A549 (cell line): ENCODE results near the gene OR5A1. TPM values are rescaled to one million over a fixed set of nuclear protein-coding genes. Genes with fewer than 3 reads are reported as not detected.

Source experiments
- ATAC-seq, 2 experiments: fragments of 200-7000 bp in 1 of 2; fragments of >200 bp in 1 of 2; cut with Nextera tagmentation in 1 of 2; cut with Tn5 transposase in 1 of 2; 3 replicates each; pipeline versions ENCODE4 v1.8.0 to v1.9.1; 2018 to 2020; ENCODE audit warnings: mild to moderate bottlenecking in 1 of 2, moderate library complexity in 1 of 2
- CTCF ChIA-PET: fragments of 300-600 bp; sonication (Branson Sonifier 250); formaldehyde crosslinking; extraction: SDS; loops from one replicate; lab custom pipeline; 2021; ENCODE audit warnings: antibody characterized with exemption, inconsistent platforms; lab: Yijun Ruan, JAX
- POLR2A ChIA-PET: fragments of 350-600 bp; formaldehyde crosslinking; extraction: SDS; loops from one replicate; lab custom pipeline; 2021; ENCODE audit warnings: antibody characterized with exemption, inconsistent platforms; lab: Yijun Ruan, JAX
- DNase-seq, 2 experiments: peaks; one replicate each; pipeline versions ENCODE4 v3.0.0 to v3.0.0-alpha.2; 2011 to 2016; ENCODE audit warnings: low read depth in 1 of 2, low spot score in 1 of 2
- FAIRE-seq: peaks from 2 replicates; lab custom pipeline; 2011; peaks lifted over from hg19 to GRCh38; lab: Jason Lieb, UNC
- H3K27ac ChIP-seq, 2 experiments: fragments of >200 bp; sonication (Bioruptor Twin); formaldehyde crosslinking; 3 replicates each; pipeline ENCODE4 v1.5.1; 2016 to 2017
- H3K4me1 ChIP-seq: fragments of >200 bp; sonication (Bioruptor Twin); formaldehyde crosslinking; 3 replicates; pipeline ENCODE4 v1.6.1; 2016
- H3K4me2 ChIP-seq: fragments of >200 bp; sonication (Bioruptor Twin); formaldehyde crosslinking; 3 replicates; pipeline ENCODE4 v1.6.1; 2016
- H3K4me3 ChIP-seq: fragments of >200 bp; sonication (Bioruptor Twin); formaldehyde crosslinking; 3 replicates; pipeline ENCODE4 v1.5.1; 2016
- H3K9me3 ChIP-seq: fragments of >200 bp; sonication (Bioruptor Twin); formaldehyde crosslinking; 3 replicates; pipeline ENCODE4 v1.6.1; 2016
- CHD2 ChIP-seq: fragments of 150-350 bp; IDR thresholded peaks from 2 replicates; pipeline ENCODE4 v1.6.1; 2014; ENCODE audit warnings: low read length; ENCODE audit not compliant: partially characterized antibody
- CTCF ChIP-seq: fragments of >200 bp; sonication (Bioruptor Twin); formaldehyde crosslinking; IDR thresholded peaks from 3 replicates; pipeline ENCODE4 v1.5.1; 2016
- E2F6 ChIP-seq: IDR thresholded peaks from 2 replicates; pipeline ENCODE4 v1.6.1; 2012; ENCODE audit warnings: low read depth, borderline replicate concordance
- EHF ChIP-seq: fragments of 250-450 bp; sonication (Bioruptor Pico); IDR thresholded peaks from 2 replicates; pipeline ENCODE4 v1.5.0; 2020; ENCODE audit warnings: mild to moderate bottlenecking
- EHMT2 ChIP-seq: fragments of 200-600 bp; sonication (generic); IDR thresholded peaks from 2 replicates; pipeline ENCODE4 v1.6.1; 2016; ENCODE audit warnings: antibody characterized with exemption, low read depth, mild to moderate bottlenecking, moderate library complexity
- FOSL2 ChIP-seq, 2 experiments: fragments of 450-650 bp in 1 of 2; fragments of >200 bp in 1 of 2; sonication (Bioruptor Twin) in 1 of 2; formaldehyde crosslinking; IDR thresholded peaks; 2 replicates each; pipeline versions ENCODE4 v1.5.0 to v1.6.1; 2016 to 2020; ENCODE audit warnings: mild to moderate bottlenecking in 1 of 2, moderate library complexity in 1 of 2
- FOXS1 ChIP-seq: fragments of 250-450 bp; sonication (Bioruptor Pico); IDR thresholded peaks from 2 replicates; pipeline ENCODE4 v1.5.0; 2020; ENCODE audit warnings: mild to moderate bottlenecking, moderate library complexity
- GATA3 ChIP-seq: IDR thresholded peaks from 2 replicates; pipeline ENCODE4 v1.6.1; 2012; ENCODE audit warnings: borderline replicate concordance
- HDAC2 ChIP-seq: fragments of 200-600 bp; sonication (generic); IDR thresholded peaks from 2 replicates; pipeline ENCODE4 v1.6.1; 2016
- HES2 ChIP-seq: fragments of >200 bp; sonication (Bioruptor Twin); formaldehyde crosslinking; IDR thresholded peaks from 2 replicates; pipeline ENCODE4 v1.6.1; 2016
- HOXA7 ChIP-seq: fragments of 250-450 bp; sonication (Bioruptor Pico); IDR thresholded peaks from 2 replicates; pipeline ENCODE4 v1.5.0; 2020; ENCODE audit warnings: mild to moderate bottlenecking, moderate library complexity
- KDM1A ChIP-seq: fragments of 200-600 bp; sonication (generic); IDR thresholded peaks from 2 replicates; pipeline ENCODE4 v1.6.1; 2016; ENCODE audit warnings: low read depth, mild to moderate bottlenecking
- MAX ChIP-seq: IDR thresholded peaks from 2 replicates; pipeline ENCODE4 v1.6.1; 2012
- NFE2L2 ChIP-seq: fragments of 150-350 bp; conservative IDR thresholded peaks from 2 replicates; pipeline ENCODE4 v1.6.1; 2014; ENCODE audit warnings: low read length
- POLR2A ChIP-seq: IDR thresholded peaks from 2 replicates; pipeline ENCODE4 v1.6.1; 2012; ENCODE audit warnings: mild to moderate bottlenecking, low read length
- RAD21 ChIP-seq, 2 experiments: fragments of >200 bp in 1 of 2; sonication (Bioruptor Twin) in 1 of 2; formaldehyde crosslinking in 1 of 2; IDR thresholded peaks in 1 of 2; conservative IDR thresholded peaks in 1 of 2; 2 replicates in 1 of 2; 3 replicates in 1 of 2; pipeline ENCODE4 v1.6.1; 2012 to 2018; ENCODE audit warnings: inconsistent platforms in 1 of 2
- RCOR1 ChIP-seq: fragments of 150-350 bp; IDR thresholded peaks from 2 replicates; pipeline ENCODE4 v1.6.1; 2014; ENCODE audit warnings: antibody characterized with exemption, low read length, low read depth
- RNF2 ChIP-seq: fragments of 200-600 bp; sonication (generic); IDR thresholded peaks from 2 replicates; pipeline ENCODE4 v1.6.1; 2016; ENCODE audit warnings: low read depth, mild to moderate bottlenecking, antibody characterized with exemption, moderate library complexity, borderline replicate concordance
- SMC3 ChIP-seq: fragments of >200 bp; sonication (Bioruptor Twin); formaldehyde crosslinking; IDR thresholded peaks from 3 replicates; pipeline ENCODE4 v1.6.1; 2018; ENCODE audit warnings: inconsistent platforms
- TP53 ChIP-seq: fragments of 250-450 bp; sonication (Bioruptor Pico); IDR thresholded peaks from 2 replicates; pipeline ENCODE4 v1.5.0; 2021; ENCODE audit warnings: mild to moderate bottlenecking, moderate library complexity
- USF2 ChIP-seq: fragments of 450-650 bp; IDR thresholded peaks from 2 replicates; pipeline ENCODE4 v1.6.1; 2014; ENCODE audit warnings: antibody characterized with exemption
- ZNF302 ChIP-seq: fragments of 250-450 bp; sonication (Bioruptor Pico); IDR thresholded peaks from 2 replicates; pipeline ENCODE4 v1.9.0; 2021; ENCODE audit warnings: inconsistent platforms, mild to moderate bottlenecking, moderate library complexity
- WGBS: methylation state at CpG from one replicate; pipeline ENCODE4 v1.1.6; 2017; ENCODE audit errors: missing lambda C conversion rate; 5-methylcytosine and 5-hydroxymethylcytosine counted together
- polyA plus RNA-seq, 4 experiments: library from polyadenylated mRNA; depleted of rRNA in 3 of 4; stranded (reverse); fragments of >200 nt; fragmentation: RNase III in 1 of 4; extraction: RNeasy Plus Mini Kit Qiagen cat#74134 plus additional on column Dnase treatment in 1 of 4; gene quantifications; 2 replicates in 3 of 4; 3 replicates in 1 of 4; pipeline ENCODE4 v1.2.3, GENCODE V29; 2011 to 2017

OR5A1 gene
- polyA plus RNA-seq, 2 of the 4 experiments (the other 2 are of a cell fraction) = not detected

- FAIRE-seq (no peak), DNase-seq (no peak), ATAC-seq (no peak)
- ChIA-PET CTCF (interaction anchor here (0.7 to 2.0 kb wide), 2 partner anchors 18 to 254 kb away, joined by 3 to 7 read pairs; partner anchors contain the start of gene DTX4), POLR2A (no interaction called here)
- TF ChIP-seq USF2 = no peak
- no peak for TF ChIP-seq EHMT2
- no peak for TF ChIP-seq HDAC2
- no peak for TF ChIP-seq TP53 (CRISPR knock-in tag)
- TF ChIP-seq FOSL2 (IDR thresholded peaks at IDR 0.05) = no peak
- no peak for TF ChIP-seq FOSL2 (CRISPR knock-in tag; IDR thresholded peaks at IDR 0.05)
- no peak for TF ChIP-seq HOXA7 (CRISPR knock-in tag)
- no peak for TF ChIP-seq ZNF302 (CRISPR knock-in tag)
- no peaks in the 10 kb centered on the region for H3K9me3 ChIP-seq
- no peak overlapping the region for H3K4me3 ChIP-seq
- no peak overlapping the region for H3K4me2 ChIP-seq
- 3% methylated on average over 4 of the region's 4 CpGs for WGBS
- H3K27ac ChIP-seq = no peak overlapping the region
- H3K4me1 ChIP-seq = no peaks in the 10 kb centered on the region
These were observed 11.1 kb upstream of the OR5A1 start for GRCh38 chr11:59425131-59425530.

- DNase-seq (no peak), FAIRE-seq (no peak), ATAC-seq (no peak)
- no peak for TF ChIP-seq CHD2
- no peak for TF ChIP-seq FOXS1 (CRISPR knock-in tag)
- TF ChIP-seq SMC3 = no peak
- no peak for TF ChIP-seq CTCF
- no peak for TF ChIP-seq MAX
- no peak for TF ChIP-seq KDM1A
- no peak for TF ChIP-seq GATA3
- TF ChIP-seq EHF (CRISPR knock-in tag) = no peak
- no peak for TF ChIP-seq RAD21 (conservative IDR thresholded peaks at IDR 0.05 in 1 of 2, IDR thresholded peaks at IDR 0.05 in 1 of 2)
- no peak for TF ChIP-seq RNF2
- TF ChIP-seq E2F6 = no peak
- no peak for TF ChIP-seq POLR2A
- TF ChIP-seq HES2 = no peak
- TF ChIP-seq NFE2L2 = no peak
- TF ChIP-seq RCOR1 = no peak
- no peak within 1 kb of the TSS for H3K27ac ChIP-seq
- H3K4me2 ChIP-seq = no peak within 1 kb of the TSS
- 17% methylated on average over 5 of the region's 5 CpGs for WGBS
- ChIA-PET POLR2A (no interaction called here), CTCF (no interaction called here)
- no peaks in the 10 kb centered on the region for H3K4me1 ChIP-seq
- H3K4me3 ChIP-seq = no peak within 1 kb of the TSS
- H3K9me3 ChIP-seq = no peaks in the 10 kb centered on the region
These were observed 9.8 kb upstream of the OR5A1 start, which contains the start of gene OR5A2 for GRCh38 chr11:59426361-59427067. Gene OR5A2 (minus strand): TSS chr11:59426413. CDS start chr11:59422953, 3,460 bp downstream.
